Omental fat pad (tissue), 4 donors: ENCODE data around the gene ZC4H2. TPM values are rescaled to one million over a fixed set of nuclear protein-coding genes. Genes with fewer than 3 reads are reported as not detected.
A peak's percentile ranks its signal among the peaks of the same experiment; 100 is the strongest.
"Not testable (repeated sequence)": the region's sequence is repeated elsewhere in the genome, so short reads cannot be mapped to it uniquely, and the experiment has no call there.

Experiments
- ATAC-seq: fragments of 150-250 bp; one replicate; pipeline ENCODE4 v1.9.1; 2016; ENCODE audit warnings: mild to moderate bottlenecking, moderate library complexity; ENCODE audit not compliant: low FRiP score
- DNase-seq: peaks from one replicate; pipeline ENCODE4 v3.0.0-alpha.2; 2019; ENCODE audit warnings: low spot score
- CTCF ChIP-seq, 3 donors: fragments of 450-650 bp; IDR thresholded peaks; one replicate each; pipeline ENCODE4 v1.5.1; 2016 to 2017; ENCODE audit warnings: antibody characterized with exemption in 3 of 3, mild to moderate bottlenecking in 3 of 3, moderate library complexity in 2 of 3
- total RNA-seq, 4 donors: library from RNA; depleted of rRNA; stranded (reverse); fragments of >200 nt; gene quantifications; one replicate each; pipeline ENCODE4 v1.1.0, GENCODE V29; 2016

Gene ZC4H2, protein sequence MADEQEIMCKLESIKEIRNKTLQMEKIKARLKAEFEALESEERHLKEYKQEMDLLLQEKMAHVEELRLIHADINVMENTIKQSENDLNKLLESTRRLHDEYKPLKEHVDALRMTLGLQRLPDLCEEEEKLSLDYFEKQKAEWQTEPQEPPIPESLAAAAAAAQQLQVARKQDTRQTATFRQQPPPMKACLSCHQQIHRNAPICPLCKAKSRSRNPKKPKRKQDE
- total RNA-seq = 10 to 100 TPM in 1 of 4 donors, 1 to 10 TPM in 3; 4.8 to 12.3 (median 7.2) TPM

GRCh38 chrX:64975989-64976672 is at the start of gene ZC4H2:
TSS of gene ZC4H2 (minus strand) at chrX:64976450. CDS start at chrX:64976377, 73 bp downstream.
- no peak for TF ChIP-seq CTCF (IDR thresholded peaks at IDR 0.05)
- DNase-seq = no peak
- peak; percentile 87 for ATAC-seq

GRCh38 chrX:65017451-65017850 is 41.2 kb upstream of the ZC4H2 start:
- DNase-seq (no peak), ATAC-seq (no peak)
- no peak for TF ChIP-seq CTCF (IDR thresholded peaks at IDR 0.05)

- no peak for TF ChIP-seq CTCF (IDR thresholded peaks at IDR 0.05)
- DNase-seq (no peak), ATAC-seq (no peak)
These were observed 38.0 kb upstream of the ZC4H2 start for GRCh38 chrX:65014230-65014629.

GRCh38 chrX:65009459-65009858 is 33.2 kb upstream of the ZC4H2 start:
- ATAC-seq (no peak), DNase-seq (no peak)
- TF ChIP-seq CTCF (IDR thresholded peaks at IDR 0.05) = no peak

DNA sequence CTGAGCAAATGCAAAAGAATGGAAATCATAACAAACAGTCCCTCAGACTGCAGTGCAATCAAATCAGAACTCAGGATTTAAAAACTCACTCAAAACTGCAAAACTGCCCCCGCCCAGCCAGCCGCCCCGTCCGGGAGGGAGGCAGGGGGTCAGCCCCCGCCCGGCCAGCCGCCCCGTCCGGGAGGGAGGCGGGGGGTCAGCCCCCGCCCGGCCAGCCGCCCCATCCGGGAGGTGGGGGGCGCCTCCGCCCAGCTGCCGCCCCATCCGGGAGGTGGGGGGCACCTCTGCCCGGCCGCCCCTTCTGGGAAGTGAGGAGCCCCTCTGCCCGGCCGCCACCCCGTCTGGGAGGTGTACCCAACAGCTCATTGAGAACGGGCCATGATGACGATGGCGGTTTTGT is 26.0 kb upstream of the ZC4H2 start:
- DNase-seq, ATAC-seq: not testable (repeated sequence)

DNA sequence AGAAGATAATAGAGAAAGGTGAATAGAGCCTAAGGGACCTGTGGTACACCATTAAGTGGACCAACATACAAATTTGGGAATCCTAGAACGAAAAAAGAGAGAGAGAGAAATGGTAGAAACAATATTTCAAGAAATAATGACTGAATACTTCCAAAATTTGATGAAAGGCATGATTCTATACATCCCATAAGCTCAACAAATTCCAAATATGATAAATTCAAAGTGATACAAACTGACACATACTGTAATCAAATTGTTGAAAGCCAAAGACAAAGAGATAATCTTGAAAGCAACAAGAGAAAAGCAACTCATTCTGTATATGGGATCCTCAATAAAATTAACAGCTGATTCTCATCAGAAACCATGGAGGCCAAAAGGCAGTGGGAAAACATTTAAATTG is 20.6 kb upstream of the ZC4H2 start:
- ATAC-seq = no peak
- DNase-seq = no peak
- no peak for TF ChIP-seq CTCF (IDR thresholded peaks at IDR 0.05)

GRCh38 chrX:64994131-64994798 is 18.0 kb upstream of the ZC4H2 start:
- TF ChIP-seq CTCF (IDR thresholded peaks at IDR 0.05) = no peak

More at GRCh38 chrX:64994131-64994798, 18.0 kb upstream of the ZC4H2 start:
- DNase-seq (no peak), ATAC-seq (no peak)
